Memory B cell (primary cell): ENCODE data around the gene MAN1A1.

Experiments used
- ATAC-seq: fragments of 150-1000 bp; cut with Tn5 transposase; 2 replicates; pipeline ENCODE4 v1.10.0; 2021; ENCODE audit warnings: low read depth, mild to moderate bottlenecking, moderate library complexity
- DNase-seq, 2 donors: peaks; one replicate each; pipeline ENCODE4 v3.0.0; 2022; ENCODE audit warnings: low spot score in 2 of 2
- H3K27ac Mint-ChIP-seq: one replicate; pipeline ENCODE4 v1.8.0; 2022; ENCODE audit warnings: mild to moderate bottlenecking, moderate library complexity, mixed read lengths
- H3K27me3 Mint-ChIP-seq: one replicate; pipeline ENCODE4 v1.8.0; 2022; ENCODE audit warnings: mixed read lengths
- H3K36me3 Mint-ChIP-seq: one replicate; pipeline ENCODE4 v1.8.0; 2022; ENCODE audit warnings: mild to moderate bottlenecking, mixed read lengths
- H3K4me1 Mint-ChIP-seq: one replicate; pipeline ENCODE4 v1.8.0; 2022; ENCODE audit warnings: mixed read lengths
- H3K4me3 Mint-ChIP-seq: one replicate; pipeline ENCODE4 v1.8.0; 2022; ENCODE audit warnings: mild to moderate bottlenecking, moderate library complexity, mixed read lengths
- H3K9me3 Mint-ChIP-seq: one replicate; pipeline ENCODE4 v1.8.0; 2022; ENCODE audit warnings: mixed read lengths

The MAN1A1 gene

GRCh38 chr6:119249319-119249718, 100.2 kb downstream of the MAN1A1 start:
- peaks cover 11% of the 10 kb centered on the region for H3K36me3 Mint-ChIP-seq
- H3K27ac Mint-ChIP-seq, result no peak overlapping the region
- no peak for DNase-seq
- H3K4me3 Mint-ChIP-seq, result no peak overlapping the region
- H3K9me3 Mint-ChIP-seq, result no peaks in the 10 kb centered on the region
- no peak for ATAC-seq
- H3K27me3 Mint-ChIP-seq, result no peaks in the 10 kb centered on the region
- H3K4me1 Mint-ChIP-seq, result no peaks in the 10 kb centered on the region

DNA sequence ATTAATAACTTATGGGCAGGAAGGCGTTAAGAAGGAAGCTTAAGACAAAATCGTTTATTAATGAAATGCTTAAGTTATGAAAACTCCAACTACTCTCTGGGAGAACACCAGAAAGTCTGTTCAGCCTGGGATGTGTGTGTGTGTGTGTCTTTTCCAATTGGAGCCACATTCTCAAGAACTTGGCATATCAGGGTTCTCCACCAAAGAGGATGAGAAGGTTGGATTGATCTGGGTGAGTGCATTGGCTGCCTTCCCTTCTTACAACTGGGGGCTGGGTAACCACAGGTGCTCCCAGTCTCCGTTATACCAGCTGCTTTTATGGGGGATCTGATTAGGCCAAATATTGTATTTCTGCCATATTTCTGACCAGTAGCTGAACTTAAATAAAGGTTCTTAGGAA, 102.1 kb downstream of the MAN1A1 start:
- no peaks in the 10 kb centered on the region for H3K9me3 Mint-ChIP-seq
- no peak for DNase-seq
- H3K4me3 Mint-ChIP-seq, result no peak overlapping the region
- no peak overlapping the region for H3K27ac Mint-ChIP-seq
- H3K4me1 Mint-ChIP-seq, result peaks cover 2% of the 10 kb centered on the region
- peaks cover 9% of the 10 kb centered on the region for H3K36me3 Mint-ChIP-seq
- H3K27me3 Mint-ChIP-seq, result no peaks in the 10 kb centered on the region
- ATAC-seq, result no peak

DNA sequence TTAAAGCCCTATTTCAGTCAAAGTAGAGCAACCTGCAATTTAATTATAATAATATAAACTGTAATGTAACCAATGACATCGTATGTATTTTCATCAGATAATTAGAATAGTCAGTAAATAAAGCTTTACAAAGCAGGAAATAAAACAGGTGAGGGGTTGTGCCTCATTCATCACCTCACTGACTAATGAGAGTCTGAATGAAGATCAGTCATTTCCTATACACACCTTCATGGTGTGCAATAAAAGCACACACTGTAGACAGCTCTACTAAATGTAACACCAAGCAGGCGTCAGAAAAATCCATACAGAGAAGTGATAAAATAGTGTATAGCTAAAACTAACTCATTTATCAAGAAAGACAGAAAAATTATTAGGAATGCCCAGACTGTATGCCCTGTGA, 105.9 kb downstream of the MAN1A1 start:
- no peaks in the 10 kb centered on the region for H3K9me3 Mint-ChIP-seq
- H3K4me1 Mint-ChIP-seq, result peaks cover 2% of the 10 kb centered on the region
- no peaks in the 10 kb centered on the region for H3K27me3 Mint-ChIP-seq
- no peak overlapping the region for H3K4me3 Mint-ChIP-seq
- H3K36me3 Mint-ChIP-seq, result peaks cover 7% of the 10 kb centered on the region
- ATAC-seq (no peak), DNase-seq (no peak)
- no peak overlapping the region for H3K27ac Mint-ChIP-seq

- no peak for ATAC-seq
- Mint-ChIP-seq H3K4me1 (peaks cover 2% of the 10 kb centered on the region), H3K27ac (no peak overlapping the region), H3K4me3 (no peak overlapping the region), H3K36me3 (peaks cover 7% of the 10 kb centered on the region), H3K9me3 (no peaks in the 10 kb centered on the region), H3K27me3 (no peaks in the 10 kb centered on the region)
- DNase-seq, result no peak
These were observed 106.5 kb downstream of the MAN1A1 start for GRCh38 chr6:119243037-119243436.

DNA sequence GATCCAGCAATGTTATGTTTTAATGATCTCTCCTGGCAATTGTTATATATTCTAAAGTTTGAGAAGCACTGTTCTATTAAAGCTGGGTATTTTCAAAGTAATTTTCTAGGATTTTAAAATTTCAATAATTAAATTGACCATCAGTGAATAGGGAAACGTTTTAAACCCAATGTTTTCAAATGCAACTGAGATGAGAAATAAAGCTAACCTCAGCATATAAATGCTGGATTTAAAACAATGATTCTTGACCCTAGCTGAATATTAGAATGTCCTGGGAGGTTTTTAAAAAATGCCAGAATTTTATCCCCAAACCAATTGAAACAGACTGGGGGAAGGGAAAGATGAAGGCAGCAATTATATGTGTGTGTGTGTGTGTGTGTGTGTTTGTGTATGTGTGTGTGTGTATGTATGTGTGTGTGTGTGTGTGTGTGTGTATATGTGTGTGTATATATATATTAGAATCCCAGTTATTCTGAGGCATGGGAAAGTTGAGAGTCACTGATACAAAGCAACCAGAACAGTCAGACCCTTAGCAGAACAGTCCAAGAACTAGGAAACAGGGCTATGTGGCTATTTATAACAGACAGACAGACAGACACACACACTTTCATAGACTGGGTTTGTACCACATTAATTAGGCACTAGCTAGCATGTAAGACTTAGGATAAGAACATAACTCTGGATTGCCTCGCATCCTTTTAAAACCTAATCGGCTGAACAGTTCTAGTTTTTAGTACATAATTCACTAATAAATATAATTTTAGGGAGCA, 107.8 kb downstream of the MAN1A1 start:
- no peaks in the 10 kb centered on the region for H3K9me3 Mint-ChIP-seq
- peaks cover 2% of the 10 kb centered on the region for H3K4me1 Mint-ChIP-seq
- ATAC-seq (no peak), DNase-seq (no peak)
- peaks cover 10% of the 10 kb centered on the region for H3K36me3 Mint-ChIP-seq
- H3K27ac Mint-ChIP-seq, result no peak overlapping the region
- H3K27me3 Mint-ChIP-seq, result no peaks in the 10 kb centered on the region
- no peak overlapping the region for H3K4me3 Mint-ChIP-seq

- Mint-ChIP-seq H3K9me3 (no peaks in the 10 kb centered on the region), H3K27ac (no peak overlapping the region), H3K27me3 (no peaks in the 10 kb centered on the region), H3K4me3 (no peak overlapping the region), H3K4me1 (peaks cover 2% of the 10 kb centered on the region), H3K36me3 (peaks cover 15% of the 10 kb centered on the region)
- no peak for DNase-seq
- ATAC-seq, result no peak
These were observed 108.5 kb downstream of the MAN1A1 start for GRCh38 chr6:119241111-119241465.

DNA sequence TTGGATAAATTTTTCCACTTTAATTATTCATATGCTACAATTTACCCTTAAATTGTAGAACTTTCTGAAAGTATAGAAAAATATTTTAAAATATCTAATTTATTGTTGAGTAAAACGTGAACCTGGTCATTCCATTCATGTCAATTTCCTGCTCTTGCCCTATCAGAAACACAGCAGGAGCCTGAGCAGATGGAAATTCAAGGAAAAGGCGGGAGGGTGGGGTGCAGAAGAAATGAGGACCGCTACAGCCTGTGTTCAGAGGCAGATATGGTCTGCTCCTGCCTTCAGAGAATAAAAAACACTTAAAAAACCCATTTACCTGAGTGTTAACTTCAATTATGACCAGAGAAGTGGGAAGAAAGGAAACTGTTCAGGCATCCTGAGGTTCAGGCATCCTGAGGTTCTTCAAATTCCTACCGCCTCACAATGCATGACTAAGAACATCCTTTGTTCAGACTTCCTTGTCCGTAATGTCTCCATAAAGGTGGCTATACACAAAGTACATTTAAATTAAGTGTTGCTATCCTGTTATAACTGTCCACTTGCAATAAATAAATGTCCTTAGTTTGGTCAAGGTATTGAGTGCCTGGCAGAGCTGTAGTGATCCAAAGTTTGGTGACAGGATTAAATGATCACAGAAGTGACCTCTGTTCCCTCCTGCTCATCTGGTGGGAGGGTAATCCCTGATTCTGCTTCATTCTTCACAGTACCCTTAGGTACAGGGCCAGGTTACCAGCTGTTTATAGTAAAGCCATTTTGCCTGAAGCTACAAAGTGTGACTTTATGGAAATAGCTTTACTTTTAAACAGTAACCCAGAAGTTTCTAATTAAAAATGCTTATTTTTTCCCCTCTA, 109.1 kb downstream of the MAN1A1 start:
- ATAC-seq (no peak), DNase-seq (no peak)
- no peak overlapping the region for H3K27ac Mint-ChIP-seq
- no peaks in the 10 kb centered on the region for H3K27me3 Mint-ChIP-seq
- H3K36me3 Mint-ChIP-seq, result peaks cover 15% of the 10 kb centered on the region
- peaks cover 2% of the 10 kb centered on the region for H3K4me1 Mint-ChIP-seq
- H3K9me3 Mint-ChIP-seq, result no peaks in the 10 kb centered on the region
- H3K4me3 Mint-ChIP-seq, result no peak overlapping the region

DNA sequence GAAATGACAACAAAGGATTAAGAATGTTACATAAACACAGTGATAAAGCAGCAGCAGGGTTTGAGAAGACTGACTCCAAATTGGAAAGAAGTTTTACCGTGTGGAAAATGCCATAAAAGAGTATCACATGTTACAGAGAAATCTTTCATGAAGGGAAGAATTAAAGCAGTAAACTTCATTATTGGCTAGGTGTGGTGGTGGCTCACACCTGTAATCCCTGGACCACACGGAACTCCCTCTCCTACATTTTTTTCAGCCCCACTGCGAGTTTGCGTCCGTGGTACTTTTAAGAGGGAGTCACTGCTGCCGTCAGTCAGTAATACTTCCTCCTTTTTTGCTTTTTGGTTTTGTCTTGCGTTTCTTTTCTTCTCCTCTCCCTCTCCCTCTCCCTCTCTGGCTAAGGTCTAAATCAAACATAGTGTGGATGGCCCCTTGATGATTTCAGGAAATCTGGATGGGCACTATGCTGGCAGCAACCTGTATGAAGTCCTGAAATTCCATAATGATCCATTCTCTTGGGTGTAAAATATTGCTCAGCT, 112.3 kb downstream of the MAN1A1 start:
- Mint-ChIP-seq H3K9me3 (no peaks in the 10 kb centered on the region), H3K27me3 (no peaks in the 10 kb centered on the region), H3K36me3 (peaks cover 19% of the 10 kb centered on the region), H3K4me3 (no peak overlapping the region), H3K27ac (peak overlapping the region; percentile 9), H3K4me1 (no peaks in the 10 kb centered on the region)
- DNase-seq (no peak), ATAC-seq (no peak)

DNA sequence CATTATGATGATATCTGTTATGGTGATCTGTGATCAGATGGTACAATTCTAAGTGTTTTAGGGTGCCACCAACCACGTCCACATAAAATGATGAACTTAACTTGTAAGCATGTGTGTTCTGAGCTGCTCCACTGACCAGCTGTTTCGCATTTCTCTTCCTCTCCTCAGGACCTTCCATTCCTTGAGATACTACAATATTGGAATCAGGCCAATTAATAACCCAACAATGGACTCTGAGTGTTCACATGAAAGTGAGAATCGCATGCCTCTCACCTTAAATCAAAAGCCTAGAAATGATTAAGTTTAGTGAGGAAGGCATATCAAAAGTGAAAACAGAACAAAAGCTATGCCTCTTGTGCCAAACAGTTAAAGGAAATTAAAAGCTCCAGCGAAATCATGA, 114.6 kb downstream of the MAN1A1 start:
- no peaks in the 10 kb centered on the region for H3K9me3 Mint-ChIP-seq
- H3K27me3 Mint-ChIP-seq, result no peaks in the 10 kb centered on the region
- no peak for ATAC-seq
- no peaks in the 10 kb centered on the region for H3K4me1 Mint-ChIP-seq
- H3K4me3 Mint-ChIP-seq, result no peak overlapping the region
- peaks cover 27% of the 10 kb centered on the region for H3K36me3 Mint-ChIP-seq
- no peak for DNase-seq
- H3K27ac Mint-ChIP-seq, result no peak overlapping the region

DNA sequence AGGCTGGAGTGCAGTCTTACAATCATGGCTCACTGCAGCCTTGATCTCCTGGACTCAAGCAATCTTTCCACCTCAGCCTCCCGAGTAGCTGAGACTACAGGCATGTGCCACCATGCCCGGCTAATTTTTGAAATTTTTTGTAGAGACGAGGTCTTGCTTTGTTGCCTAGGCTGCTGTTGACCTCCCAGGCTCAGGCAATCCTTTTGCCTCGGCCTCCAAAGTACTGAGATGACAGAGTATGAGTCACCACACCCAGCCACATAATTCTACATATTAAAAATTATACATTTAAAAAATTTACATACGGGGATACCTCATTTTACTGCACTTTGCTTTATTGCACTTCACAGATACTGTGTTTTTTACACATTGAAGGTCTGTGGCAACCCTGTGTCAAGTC, 115.1 kb downstream of the MAN1A1 start:
- ATAC-seq, result no peak
- peaks cover 27% of the 10 kb centered on the region for H3K36me3 Mint-ChIP-seq
- DNase-seq, result no peak
- no peak overlapping the region for H3K4me3 Mint-ChIP-seq
- no peaks in the 10 kb centered on the region for H3K4me1 Mint-ChIP-seq
- no peaks in the 10 kb centered on the region for H3K9me3 Mint-ChIP-seq
- no peaks in the 10 kb centered on the region for H3K27me3 Mint-ChIP-seq
- no peak overlapping the region for H3K27ac Mint-ChIP-seq

DNA sequence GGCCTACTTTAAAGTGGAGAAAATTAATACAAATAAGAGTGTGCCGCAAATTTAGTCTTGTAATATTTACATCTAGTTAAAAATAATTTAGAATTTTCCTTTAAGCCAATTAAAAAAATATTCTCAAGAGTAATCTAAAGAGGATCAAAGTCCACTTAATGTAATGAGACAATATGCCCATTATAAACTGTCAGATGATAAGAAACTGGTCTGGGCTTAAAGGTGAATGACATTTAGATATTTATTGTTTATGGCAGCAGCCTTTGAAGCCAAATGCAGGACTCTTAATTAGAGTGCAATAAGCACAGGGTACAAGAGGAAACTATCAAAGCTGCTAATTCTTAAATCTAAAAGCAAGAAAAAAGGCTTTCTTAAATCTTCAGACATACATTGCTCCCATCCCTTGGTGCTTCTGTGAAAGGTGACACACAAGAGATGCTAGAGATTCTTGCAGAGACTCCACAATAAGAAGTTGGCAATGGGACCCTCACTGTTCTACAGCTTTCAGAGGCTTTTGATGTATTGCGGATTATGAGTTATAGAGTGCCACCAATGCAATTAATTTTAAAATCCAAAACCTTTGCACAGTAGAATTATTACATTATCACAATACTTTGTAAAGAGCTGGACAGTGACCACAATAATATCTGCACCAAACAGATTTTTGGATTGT, 116.1 kb downstream of the MAN1A1 start:
- H3K27ac Mint-ChIP-seq, result no peak overlapping the region
- no peak for DNase-seq
- no peaks in the 10 kb centered on the region for H3K27me3 Mint-ChIP-seq
- no peak overlapping the region for H3K4me3 Mint-ChIP-seq
- H3K9me3 Mint-ChIP-seq, result no peaks in the 10 kb centered on the region
- H3K36me3 Mint-ChIP-seq, result peaks cover 27% of the 10 kb centered on the region
- no peak for ATAC-seq
- H3K4me1 Mint-ChIP-seq, result no peaks in the 10 kb centered on the region

DNA sequence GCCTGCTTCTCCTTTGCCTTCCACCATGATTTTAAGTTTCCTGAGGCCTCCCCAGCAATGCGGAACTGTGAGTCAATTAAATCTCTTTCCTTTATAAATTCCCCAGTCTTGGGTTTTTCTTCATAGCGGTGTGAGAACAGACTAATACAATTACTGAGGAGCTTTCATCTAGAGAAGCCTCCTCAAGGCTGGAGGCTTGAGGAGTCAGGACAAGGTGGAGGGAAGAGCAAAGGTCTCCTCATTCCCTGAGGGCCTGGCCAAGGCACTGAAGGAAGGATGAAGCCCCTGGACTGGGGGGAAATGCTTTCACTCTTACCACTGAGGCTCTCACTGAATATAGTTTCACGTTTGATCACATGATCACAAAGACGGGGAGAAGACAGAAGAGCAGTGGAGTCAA, 118.2 kb downstream of the MAN1A1 start:
- no peaks in the 10 kb centered on the region for H3K9me3 Mint-ChIP-seq

DNA sequence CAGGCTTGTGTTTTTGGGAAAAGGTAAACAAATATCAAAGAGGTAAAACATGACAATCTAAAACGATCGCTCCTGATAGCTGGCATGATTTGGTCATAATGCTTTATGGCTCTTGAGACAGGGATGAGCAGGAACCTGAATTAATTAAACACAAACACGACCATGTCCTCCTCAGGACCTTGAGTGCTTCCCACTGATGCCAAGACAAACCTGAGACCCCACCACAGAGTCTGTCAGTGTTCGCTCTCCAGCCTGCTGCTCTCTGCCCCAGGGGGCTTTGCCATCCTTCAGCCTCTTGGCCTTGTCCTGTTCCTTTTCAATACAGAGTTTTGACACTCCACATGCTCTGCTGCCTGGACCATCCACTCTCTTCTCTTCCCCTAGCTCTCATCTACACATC, 119.4 kb downstream of the MAN1A1 start:
- Mint-ChIP-seq H3K4me3 (no peak overlapping the region), H3K27me3 (no peaks in the 10 kb centered on the region), H3K27ac (no peak overlapping the region), H3K9me3 (no peaks in the 10 kb centered on the region), H3K36me3 (peaks cover 15% of the 10 kb centered on the region), H3K4me1 (no peaks in the 10 kb centered on the region)
- DNase-seq (no peak), ATAC-seq (no peak)

More for the DNA sequence above, 118.2 kb downstream of the MAN1A1 start:
- DNase-seq (no peak), ATAC-seq (no peak)
- H3K27me3 Mint-ChIP-seq, result no peaks in the 10 kb centered on the region
- no peak overlapping the region for H3K27ac Mint-ChIP-seq
- no peak overlapping the region for H3K4me3 Mint-ChIP-seq
- H3K4me1 Mint-ChIP-seq, result no peaks in the 10 kb centered on the region
- peaks cover 21% of the 10 kb centered on the region for H3K36me3 Mint-ChIP-seq

DNA sequence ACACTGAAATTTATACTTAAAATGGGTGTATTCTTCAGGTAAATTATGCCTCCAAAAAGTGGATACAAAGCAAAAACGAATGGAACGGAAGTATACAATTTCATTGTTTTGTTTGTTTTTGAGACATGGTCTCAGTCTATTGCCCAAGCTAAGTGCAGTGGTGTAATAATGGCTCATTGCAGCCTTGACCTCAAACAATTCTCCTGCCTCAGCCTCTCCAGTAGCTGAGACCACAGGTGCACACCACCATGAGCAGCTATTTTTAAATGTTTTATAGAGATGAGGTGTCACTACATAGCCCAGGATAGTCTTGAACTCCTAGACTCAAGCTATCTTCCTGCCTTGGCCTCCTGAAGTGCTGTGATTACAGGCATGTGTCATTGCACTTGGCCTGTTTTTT, 122.2 kb downstream of the MAN1A1 start:
- Mint-ChIP-seq H3K36me3 (peaks cover 14% of the 10 kb centered on the region), H3K4me3 (no peak overlapping the region), H3K27ac (no peak overlapping the region), H3K9me3 (no peaks in the 10 kb centered on the region), H3K27me3 (no peaks in the 10 kb centered on the region), H3K4me1 (no peaks in the 10 kb centered on the region)
- ATAC-seq (no peak), DNase-seq (no peak)
